GM12864 (cell line): ENCODE results near the gene ADIPOR2.

Source experiments
- DNase-seq: peaks from one replicate; pipeline ENCODE4 v3.0.0-alpha.2; 2011; ENCODE audit warnings: low read depth
- H3K4me3 ChIP-seq: 2 replicates; pipeline ENCODE4 v1.5.1; 2011; ENCODE audit warnings: mild to moderate bottlenecking, low read depth, low read length, control low read depth
- CTCF ChIP-seq: IDR thresholded peaks from 2 replicates; pipeline ENCODE4 v1.5.1; 2011; ENCODE audit warnings: low read depth, mild to moderate bottlenecking, moderate library complexity, low read length, control low read depth, inconsistent platforms; ENCODE audit errors: missing control alignments

ADIPOR2 gene

GRCh38 chr12:1665366-1665765 is 25.5 kb upstream of the ADIPOR2 start:
- H3K4me3 ChIP-seq: no peak overlapping the region
- no peak for DNase-seq
- no peak for TF ChIP-seq CTCF

GRCh38 chr12:1666215-1666614 is 24.7 kb upstream of the ADIPOR2 start:
- TF ChIP-seq CTCF: no peak
- no peak for DNase-seq
- no peak overlapping the region for H3K4me3 ChIP-seq

- no peak for TF ChIP-seq CTCF
- DNase-seq: no peak
- H3K4me3 ChIP-seq: no peak overlapping the region
Observed at GRCh38 chr12:1666685-1667162, 24.1 kb upstream of the ADIPOR2 start.

GRCh38 chr12:1668833-1669543 is 21.9 kb upstream of the ADIPOR2 start:
- no peak for DNase-seq
- no peak overlapping the region for H3K4me3 ChIP-seq
- TF ChIP-seq CTCF: no peak

GRCh38 chr12:1670358-1671268 is 20.3 kb upstream of the ADIPOR2 start:
- no peak for TF ChIP-seq CTCF
- H3K4me3 ChIP-seq: no peak overlapping the region
- no peak for DNase-seq

- H3K4me3 ChIP-seq: no peak overlapping the region
- DNase-seq: no peak
- no peak for TF ChIP-seq CTCF
Observed at GRCh38 chr12:1676043-1676442, 14.8 kb upstream of the ADIPOR2 start.
